Liver (tissue), 9 donors: Measurements from ENCODE around the gene LENG1. TPM values are rescaled to one million over a fixed set of nuclear protein-coding genes. Genes with fewer than 3 reads are reported as not detected.

Experiments used
- DNase-seq: peaks from one replicate; pipeline ENCODE4 v3.0.0-alpha.2; 2017; ENCODE audit warnings: low spot score
- H3K27ac ChIP-seq, 2 donors: one replicate each; pipeline ENCODE4 v1.7.0; 2013; ENCODE audit warnings: inconsistent platforms in 2 of 2, low read length in 2 of 2, control low read depth in 1 of 2, low read depth in 1 of 2, mild to moderate bottlenecking in 1 of 2
- H3K27me3 ChIP-seq, 4 donors: one replicate each; pipeline versions ENCODE4 v1.6.1 to v1.7.0; 2013; ENCODE audit warnings: low read length in 3 of 4, inconsistent platforms in 1 of 4, mild to moderate bottlenecking in 1 of 4, moderate library complexity in 1 of 4; ENCODE audit not compliant: control insufficient read depth in 4 of 4, insufficient read depth in 4 of 4
- H3K36me3 ChIP-seq, 4 donors: one replicate each; pipeline versions ENCODE4 v1.6.1 to v1.7.0; 2013; ENCODE audit warnings: low read length in 3 of 4, mild to moderate bottlenecking in 3 of 4, low read depth in 1 of 4, moderate library complexity in 1 of 4; ENCODE audit not compliant: control insufficient read depth in 4 of 4, insufficient read depth in 3 of 4
- H3K4me1 ChIP-seq, 4 donors: one replicate each; pipeline versions ENCODE4 v1.6.1 to v1.7.0; 2013; ENCODE audit warnings: low read length in 3 of 4, mild to moderate bottlenecking in 3 of 4, moderate library complexity in 1 of 4; ENCODE audit not compliant: control insufficient read depth in 4 of 4, insufficient read depth in 4 of 4
- H3K4me3 ChIP-seq, 3 donors: one replicate each; pipeline versions ENCODE4 v1.6.1 to v1.7.0; 2013; ENCODE audit warnings: low read length in 3 of 3, control low read depth in 1 of 3, low read depth in 1 of 3, mild to moderate bottlenecking in 1 of 3
- H3K9ac ChIP-seq, 2 donors: one replicate each; pipeline ENCODE4 v1.7.0; 2013; ENCODE audit warnings: low read length in 2 of 2, mild to moderate bottlenecking in 2 of 2, moderate library complexity in 2 of 2, control low read depth in 1 of 2, low read depth in 1 of 2
- H3K9me3 ChIP-seq, 4 donors: one replicate each; pipeline versions ENCODE4 v1.6.1 to v1.7.0; 2013; ENCODE audit warnings: low read length in 3 of 4; ENCODE audit not compliant: control insufficient read depth in 4 of 4
- CTCF ChIP-seq: fragments of 150-350 bp; IDR thresholded peaks from 2 replicates; pipeline ENCODE4 v1.5.1; 2017; ENCODE audit warnings: improper control_type of control experiment, low read depth, low read length; ENCODE audit not compliant: missing input control
- EGR1 ChIP-seq, 2 donors: IDR thresholded peaks; 2 replicates each; pipeline ENCODE4 v1.6.1; 2016 to 2018; ENCODE audit warnings: antibody characterized with exemption in 2 of 2, low read depth in 2 of 2
- FOXA1 ChIP-seq: IDR thresholded peaks from 2 replicates; pipeline ENCODE4 v1.6.1; 2016; ENCODE audit warnings: antibody characterized with exemption
- GABPA ChIP-seq, 2 donors: IDR thresholded peaks in 1 of 2; conservative IDR thresholded peaks in 1 of 2; 2 replicates each; pipeline ENCODE4 v1.6.1; 2016; ENCODE audit warnings: antibody characterized with exemption in 2 of 2, mild to moderate bottlenecking in 1 of 2, moderate library complexity in 1 of 2
- JUND ChIP-seq, 2 donors: IDR thresholded peaks; 2 replicates each; pipeline ENCODE4 v1.6.1; 2016; ENCODE audit warnings: antibody characterized with exemption in 2 of 2
- MAX ChIP-seq: IDR thresholded peaks from 2 replicates; pipeline ENCODE4 v1.6.1; 2016; ENCODE audit warnings: antibody characterized with exemption
- NR2F2 ChIP-seq: IDR thresholded peaks from 2 replicates; pipeline ENCODE4 v1.6.1; 2016; ENCODE audit warnings: antibody characterized with exemption
- TAF1 ChIP-seq: conservative IDR thresholded peaks from 2 replicates; pipeline ENCODE4 v1.6.1; 2016; ENCODE audit warnings: antibody characterized with exemption, mild to moderate bottlenecking
- WGBS: extraction: QIAGEN DNeasy Blood & Tissue Kit; methylation state at CpG from one replicate; pipeline ENCODE4 v1.1.7; 2013; 5-methylcytosine and 5-hydroxymethylcytosine counted together
- polyA plus RNA-seq, 2 donors: library from polyadenylated mRNA; stranded (reverse) in 1 of 2; unstranded in 1 of 2; fragments of 200-250 nt in 1 of 2; fragments of >200 nt in 1 of 2; fragmentation: Nextera tagmentation in 1 of 2; extraction: Ambion mirVana in 1 of 2; gene quantifications; one replicate each; pipeline versions ENCODE4 v1.2.1 to v1.2.3, GENCODE V29; 2013 to 2015
- total RNA-seq, 2 donors: library from RNA; depleted of rRNA; stranded (reverse); fragments of >200 nt; gene quantifications; one replicate each; pipeline ENCODE4 v1.2.3, GENCODE V29; 2014
- donor health status: healthy.
- donor health status: healthy.
- donor health status: healthy.
- donor health status: healthy.
- donor health status: healthy.

LENG1 gene
- total and polyA plus RNA-seq, 4 donors: 2.6 to 4.4 (median 2.9) TPM

- peaks cover 9 to 22% (median 15%) of the 10 kb centered on the region in 4 donors for H3K4me1 ChIP-seq
- no peak for DNase-seq
- WGBS: under 1% methylated on average over 64 of the region's 64 CpGs
- TF ChIP-seq CTCF: peak; percentile 17
- no peak for TF ChIP-seq JUND (IDR thresholded peaks at IDR 0.05)
- H3K27ac ChIP-seq: peak within 1 kb of the TSS; percentile 96 to 99
- H3K9ac ChIP-seq: peak within 1 kb of the TSS; percentile 77 to 96
- H3K36me3 ChIP-seq: peaks cover 2 to 14% (median 8%) of the 10 kb centered on the region in 4 donors
- H3K27me3 ChIP-seq: no peaks in the 10 kb centered on the region
- H3K4me3 ChIP-seq: peak within 1 kb of the TSS; percentile 58 to 80 (median 75)
- H3K9me3 ChIP-seq: no peaks in the 10 kb centered on the region
These were observed 29.7 kb upstream of the LENG1 start, which contains the start of gene MBOAT7 for GRCh38 chr19:54189145-54189734. TSS of gene MBOAT7 (minus strand) at chr19:54189580. CDS start at chr19:54188508, 1,072 bp downstream.

GRCh38 chr19:54188215-54188871 lies 28.8 kb upstream of the LENG1 start:
- 53% methylated on average over 12 of the region's 12 CpGs for WGBS
- no peak for DNase-seq
- H3K36me3 ChIP-seq: peaks cover under 1 to 9% (median 4%) of the 10 kb centered on the region in 4 donors

GRCh38 chr19:54186934-54187381 lies 27.4 kb upstream of the LENG1 start:
- Histone ChIP-seq H3K27ac (no peak overlapping the region), H3K4me3 (no peak overlapping the region), H3K27me3 (no peaks in the 10 kb centered on the region), H3K4me1 (peaks cover 5 to 17% (median 10%) of the 10 kb centered on the region in 4 donors), H3K36me3 (peaks cover 0 to 6% (median 0%) of the 10 kb centered on the region in 4 donors), H3K9me3 (no peaks in the 10 kb centered on the region), H3K9ac (no peak overlapping the region)
- TF ChIP-seq JUND (IDR thresholded peaks at IDR 0.05) (no peak), EGR1 (IDR thresholded peaks at IDR 0.05; ENCODE audit: low read depth in 2 of 2) (no peak), FOXA1 (no peak), NR2F2 (no peak), MAX (no peak), GABPA (IDR thresholded peaks at IDR 0.05 in 1 of 2, conservative IDR thresholded peaks at IDR 0.05 in 1 of 2) (no peak)
- no peak for DNase-seq
- WGBS: 90% methylated on average over 11 of the region's 11 CpGs

More at GRCh38 chr19:54188215-54188871, 28.8 kb upstream of the LENG1 start:
- Histone ChIP-seq H3K9me3 (no peaks in the 10 kb centered on the region), H3K4me3 (peak overlapping the region in 2 of 3 donors; percentile 58 to 80), H3K27me3 (no peaks in the 10 kb centered on the region), H3K27ac (peak overlapping the region; percentile 96 to 99), H3K9ac (peak overlapping the region; percentile 11 to 65), H3K4me1 (peaks cover 9 to 22% (median 15%) of the 10 kb centered on the region in 4 donors)
- TF ChIP-seq TAF1 (no peak), GABPA (IDR thresholded peaks at IDR 0.05 in 1 of 2, conservative IDR thresholded peaks at IDR 0.05 in 1 of 2) (no peak), NR2F2 (no peak), CTCF (no peak)
